NCI-H526 (cell line): ENCODE data around the gene EDEM3.
A peak's percentile ranks its signal among the peaks of the same experiment; 100 is the strongest.
"Not testable (repeated sequence)": the region's sequence is repeated elsewhere in the genome, so short reads cannot be mapped to it uniquely, and the experiment has no call there.

Source experiments
- DNase-seq, 2 experiments: peaks; one replicate each; lab custom pipeline; 2025; lab: John Stamatoyannopoulos, UW

EDEM3 gene

GRCh38 chr1:184734980-184735379 is 19.7 kb downstream of the EDEM3 start:
- no peak for DNase-seq

- DNase-seq, result no peak
Observed at GRCh38 chr1:184724843-184725242, 29.8 kb downstream of the EDEM3 start.

- DNase-seq, result peak; percentile 78 to 80
Observed at GRCh38 chr1:184716158-184716557, 38.5 kb downstream of the EDEM3 start.

GRCh38 chr1:184709418-184709817 is 45.2 kb downstream of the EDEM3 start:
- DNase-seq, result no peak

GRCh38 chr1:184708084-184708676 is 46.5 kb downstream of the EDEM3 start:
- no peak for DNase-seq

GRCh38 chr1:184705271-184705670 is 49.4 kb downstream of the EDEM3 start:
- DNase-seq, result no peak

GRCh38 chr1:184701816-184702215 is 52.8 kb downstream of the EDEM3 start:
- DNase-seq, result no peak

- DNase-seq, result no peak
Observed at GRCh38 chr1:184698969-184699368, 55.7 kb downstream of the EDEM3 start.

- no peak for DNase-seq
Observed at GRCh38 chr1:184698016-184698415, 56.6 kb downstream of the EDEM3 start.

- no peak for DNase-seq
Observed at GRCh38 chr1:184696403-184696802, 58.3 kb downstream of the EDEM3 start.

- peak in 1 of 2 experiments; percentile 58 for DNase-seq
Observed at GRCh38 chr1:184695023-184695422, 59.6 kb downstream of the EDEM3 start.

- DNase-seq, result no peak
Observed at GRCh38 chr1:184693011-184693410, 61.6 kb downstream of the EDEM3 start.

GRCh38 chr1:184691719-184692324 is 62.8 kb downstream of the EDEM3 start:
- peak; percentile 75 to 80 for DNase-seq

- no peak for DNase-seq
Observed at GRCh38 chr1:184686540-184686939, 68.1 kb downstream of the EDEM3 start.

- DNase-seq, result peak; percentile 96 to 98
Observed at GRCh38 chr1:184685116-184685515, 69.5 kb downstream of the EDEM3 start.

GRCh38 chr1:184684285-184685074 is 70.2 kb downstream of the EDEM3 start:
- DNase-seq, result peak in 1 of 2 experiments; percentile 53

- DNase-seq, result no peak
Observed at GRCh38 chr1:184682956-184683355, 71.7 kb downstream of the EDEM3 start.

GRCh38 chr1:184680611-184681225 is 73.9 kb downstream of the EDEM3 start:
- not testable (repeated sequence) for DNase-seq

GRCh38 chr1:184679472-184679871 is 75.2 kb downstream of the EDEM3 start:
- not testable (repeated sequence) for DNase-seq

GRCh38 chr1:184677344-184677743 is 77.3 kb downstream of the EDEM3 start:
- DNase-seq, result no peak

GRCh38 chr1:184673305-184673704 is 81.4 kb downstream of the EDEM3 start:
- DNase-seq, result no peak

- DNase-seq, result no peak
Observed at GRCh38 chr1:184672013-184672726, 82.5 kb downstream of the EDEM3 start.
